Gastrocnemius medialis (tissue), 4 donors: Measurements from ENCODE around the gene GRIK4. TPM values are rescaled to one million over a fixed set of nuclear protein-coding genes. Genes with fewer than 3 reads are reported as not detected.

Experiments
- ATAC-seq, 2 donors: fragments of 150-250 bp; one replicate each; pipeline ENCODE4 v1.9.1; 2016
- DNase-seq, 2 donors: peaks; one replicate each; pipeline ENCODE4 v3.0.0-alpha.2; 2019
- H3K27ac ChIP-seq, 4 donors: fragments of 200-600 bp; sonication (generic); 1 replicate in 1 of 4; 2 replicates in 3 of 4; pipeline ENCODE4 v1.5.1; 2016 to 2018; ENCODE audit warnings: mild to moderate bottlenecking in 2 of 4, moderate library complexity in 1 of 4
- H3K27me3 ChIP-seq, 3 donors: fragments of 200-600 bp; sonication (generic) in 2 of 3; 1 replicate in 1 of 3; 2 replicates in 2 of 3; pipeline versions ENCODE4 v1.5.1 to v1.6.0; 2016 to 2019; ENCODE audit warnings: mild to moderate bottlenecking in 1 of 3, moderate library complexity in 1 of 3
- H3K36me3 ChIP-seq, 2 donors: fragments of 200-600 bp; sonication (generic) in 1 of 2; one replicate each; pipeline ENCODE4 v1.5.1; 2017 to 2018
- H3K4me1 ChIP-seq, 2 donors: fragments of 200-600 bp; sonication (generic) in 1 of 2; one replicate each; pipeline ENCODE4 v1.5.1; 2016 to 2017; ENCODE audit warnings: mild to moderate bottlenecking in 2 of 2
- H3K4me3 ChIP-seq, 4 donors: fragments of 200-600 bp; sonication (generic) in 3 of 4; 1 replicate in 1 of 4; 2 replicates in 3 of 4; pipeline ENCODE4 v1.5.1; 2016 to 2019; ENCODE audit warnings: mild to moderate bottlenecking in 2 of 4
- H3K9me3 ChIP-seq, 3 donors: fragments of 200-600 bp; sonication (generic) in 2 of 3; 1 replicate in 1 of 3; 2 replicates in 2 of 3; pipeline ENCODE4 v1.5.1; 2016 to 2019
- POLR2A ChIP-seq, 2 donors: fragments of 450-650 bp; IDR thresholded peaks; one replicate each; pipeline ENCODE4 v1.6.1; 2017; ENCODE audit warnings: antibody characterized with exemption in 2 of 2, mild to moderate bottlenecking in 2 of 2, moderate library complexity in 2 of 2
- in situ Hi-C, 4 donors: fragments of 200-750 bp; cut with MboI; loops; one replicate each; pipeline versions ENCODE4 v1.15.0 to v1.8.0; 2017; ENCODE audit warnings: low sequenced_read_pairs in 4 of 4
- intact Hi-C: fragments of 100-400 bp; cut with DNase I; formaldehyde crosslinking; loops from one replicate; pipeline ENCODE4 v1.15.1; 2023; ENCODE audit warnings: low total_unique reads
- total RNA-seq, 4 donors: library from RNA; depleted of rRNA; stranded (reverse); fragments of >200 nt; gene quantifications; one replicate each; pipeline versions ENCODE4 v1.1.0 to v1.2.3, GENCODE V29; 2016
- TF ChIP-seq, protein P1 (sequence below), 5 experiments: fragments of 450-650 bp in 3 of 5; fragments of 200-600 bp in 2 of 5; sonication (generic) in 2 of 5; IDR thresholded peaks in 4 of 5; conservative IDR thresholded peaks in 1 of 5; 1 replicate in 4 of 5; 2 replicates in 1 of 5; pipeline ENCODE4 v1.5.1; 2016 to 2019; ENCODE audit warnings: antibody characterized with exemption in 5 of 5, mild to moderate bottlenecking in 3 of 5, moderate library complexity in 3 of 5

Gene GRIK4
- total RNA-seq, 4 donors from 2014 or later, result 0.42 TPM; not detected in 3

DNA sequence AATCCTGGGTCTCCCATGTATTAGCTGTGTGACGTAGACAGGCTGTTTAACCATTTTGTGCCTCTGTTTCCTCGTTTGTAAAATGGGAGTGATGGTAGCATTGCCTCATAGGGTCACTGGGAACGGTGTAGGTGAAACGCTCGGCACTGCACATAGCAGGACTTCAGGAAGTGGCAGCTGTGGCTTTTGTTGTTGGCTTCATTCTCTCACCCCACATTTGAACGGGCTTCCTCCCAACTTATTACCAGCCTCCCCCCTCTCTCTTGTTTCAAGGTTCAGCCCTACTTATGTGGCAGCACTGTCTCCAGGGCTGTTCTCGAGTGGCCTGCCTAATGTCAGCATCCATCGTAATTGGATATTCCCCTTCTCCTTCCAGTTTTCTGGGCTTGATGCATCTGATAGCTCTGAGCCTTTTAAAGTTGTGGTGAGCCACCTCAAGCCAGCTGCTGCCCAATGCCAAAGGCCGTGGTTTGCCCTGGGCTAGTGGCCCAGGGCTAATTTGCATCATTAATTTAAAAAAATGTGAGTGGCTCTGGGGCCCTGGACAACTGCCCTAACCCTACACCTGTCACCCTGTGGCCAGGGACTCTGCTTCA is 294.5 kb downstream of the GRIK4 start:
- intact Hi-C loops, result loop anchor here (10.0 kb wide), 2 partner anchors 301 to 309 kb away; no protein-coding TSS in a partner anchor
- in situ Hi-C loops, result no loop called here
- H3K36me3 ChIP-seq, result no peaks in the 10 kb centered on the region
- H3K4me1 ChIP-seq, result no peaks in the 10 kb centered on the region
- H3K27me3 ChIP-seq, result no peaks in the 10 kb centered on the region
- no peak overlapping the region for H3K4me3 ChIP-seq
- DNase-seq, result no peak
- H3K27ac ChIP-seq, result no peak overlapping the region
- H3K9me3 ChIP-seq, result no peaks in the 10 kb centered on the region
- TF ChIP-seq POLR2A (IDR thresholded peaks at IDR 0.05), result no peak
- ATAC-seq, result no peak

DNA sequence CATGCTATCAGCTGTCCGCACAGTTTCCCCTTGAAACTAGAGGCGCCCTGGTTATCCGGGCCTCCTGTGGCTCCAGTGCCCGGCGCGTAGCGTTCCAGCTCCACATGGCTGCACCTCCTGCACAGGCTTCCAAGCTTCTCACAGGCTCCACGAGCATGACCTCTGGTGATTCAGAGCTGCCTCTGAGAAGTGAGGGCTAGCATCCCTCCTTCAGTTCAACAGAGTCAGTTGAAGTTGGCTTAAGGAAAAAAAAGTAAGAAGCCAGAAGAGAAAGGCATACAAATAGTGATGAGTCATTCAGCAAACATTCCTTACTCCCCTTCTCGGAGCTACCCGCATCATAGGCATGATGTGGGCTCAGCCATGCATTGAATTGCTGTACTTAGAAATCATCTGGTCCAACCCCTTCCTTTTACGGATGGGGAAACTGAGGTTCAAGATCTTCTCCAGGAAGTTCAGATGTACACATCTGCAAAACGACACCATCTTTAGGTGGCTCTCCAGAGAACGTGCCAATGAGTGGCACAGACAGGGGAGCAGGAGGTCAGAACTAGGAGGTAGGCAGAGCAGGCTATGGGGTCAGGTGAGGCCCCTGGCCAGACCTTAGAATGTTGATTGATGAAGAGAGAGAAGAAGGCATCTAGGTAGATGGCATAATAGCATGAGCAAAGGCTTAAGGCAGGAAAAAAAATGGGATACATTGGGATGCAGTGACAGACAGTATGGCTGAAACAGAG is 296.0 kb downstream of the GRIK4 start:
- Histone ChIP-seq H3K27ac (no peak overlapping the region), H3K36me3 (no peaks in the 10 kb centered on the region), H3K27me3 (no peaks in the 10 kb centered on the region), H3K4me3 (no peak overlapping the region), H3K4me1 (no peaks in the 10 kb centered on the region), H3K9me3 (no peaks in the 10 kb centered on the region)
- intact Hi-C loops (loop anchor here (10.0 kb wide), 2 partner anchors 303 to 307 kb away; no protein-coding TSS in a partner anchor), in situ Hi-C loops (no loop called here)
- DNase-seq, result no peak
- TF ChIP-seq, protein P1, sequence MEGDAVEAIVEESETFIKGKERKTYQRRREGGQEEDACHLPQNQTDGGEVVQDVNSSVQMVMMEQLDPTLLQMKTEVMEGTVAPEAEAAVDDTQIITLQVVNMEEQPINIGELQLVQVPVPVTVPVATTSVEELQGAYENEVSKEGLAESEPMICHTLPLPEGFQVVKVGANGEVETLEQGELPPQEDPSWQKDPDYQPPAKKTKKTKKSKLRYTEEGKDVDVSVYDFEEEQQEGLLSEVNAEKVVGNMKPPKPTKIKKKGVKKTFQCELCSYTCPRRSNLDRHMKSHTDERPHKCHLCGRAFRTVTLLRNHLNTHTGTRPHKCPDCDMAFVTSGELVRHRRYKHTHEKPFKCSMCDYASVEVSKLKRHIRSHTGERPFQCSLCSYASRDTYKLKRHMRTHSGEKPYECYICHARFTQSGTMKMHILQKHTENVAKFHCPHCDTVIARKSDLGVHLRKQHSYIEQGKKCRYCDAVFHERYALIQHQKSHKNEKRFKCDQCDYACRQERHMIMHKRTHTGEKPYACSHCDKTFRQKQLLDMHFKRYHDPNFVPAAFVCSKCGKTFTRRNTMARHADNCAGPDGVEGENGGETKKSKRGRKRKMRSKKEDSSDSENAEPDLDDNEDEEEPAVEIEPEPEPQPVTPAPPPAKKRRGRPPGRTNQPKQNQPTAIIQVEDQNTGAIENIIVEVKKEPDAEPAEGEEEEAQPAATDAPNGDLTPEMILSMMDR (IDR thresholded peaks at IDR 0.05 in 4 of 5, conservative IDR thresholded peaks at IDR 0.05 in 1 of 5), result no peak
- no peak for TF ChIP-seq POLR2A (IDR thresholded peaks at IDR 0.05)
- ATAC-seq, result no peak

GRCh38 chr11:120808616-120809050 is 297.1 kb downstream of the GRIK4 start:
- ATAC-seq (no peak), DNase-seq (no peak)
- Histone ChIP-seq H3K4me3 (no peak overlapping the region), H3K36me3 (no peaks in the 10 kb centered on the region), H3K9me3 (no peaks in the 10 kb centered on the region), H3K4me1 (no peaks in the 10 kb centered on the region), H3K27me3 (no peaks in the 10 kb centered on the region), H3K27ac (no peak overlapping the region)
- intact Hi-C loops (loop anchor here (10.0 kb wide), 2 partner anchors 304 to 306 kb away; no protein-coding TSS in a partner anchor), in situ Hi-C loops (no loop called here)
- TF ChIP-seq, protein P1 (IDR thresholded peaks at IDR 0.05 in 4 of 5, conservative IDR thresholded peaks at IDR 0.05 in 1 of 5), result no peak

DNA sequence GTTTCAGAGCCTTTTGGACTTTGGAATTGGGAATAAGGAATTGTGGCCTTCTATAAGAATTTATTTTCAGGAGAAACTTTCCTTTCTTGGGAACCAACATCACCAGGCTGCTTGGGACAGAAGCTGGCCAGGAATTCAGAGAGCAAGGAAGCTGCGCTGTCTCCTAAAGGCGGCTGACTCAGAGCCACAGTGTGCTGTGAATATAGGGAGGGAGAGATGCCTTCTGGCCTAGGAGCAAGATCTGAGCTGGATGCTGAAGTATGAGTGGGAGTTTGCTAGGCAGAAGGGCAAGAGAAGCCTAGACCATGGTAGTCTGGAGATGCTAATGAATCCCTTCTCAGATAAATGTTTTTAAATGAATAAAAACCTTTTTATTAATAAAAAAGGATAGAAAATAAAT is 298.7 kb downstream of the GRIK4 start:
- in situ Hi-C loops, result no loop called here
- Histone ChIP-seq H3K27me3 (no peaks in the 10 kb centered on the region), H3K4me1 (no peaks in the 10 kb centered on the region), H3K36me3 (no peaks in the 10 kb centered on the region), H3K9me3 (no peaks in the 10 kb centered on the region), H3K27ac (no peak overlapping the region), H3K4me3 (no peak overlapping the region)
- ATAC-seq, result no peak
- TF ChIP-seq, protein P1 (IDR thresholded peaks at IDR 0.05 in 4 of 5, conservative IDR thresholded peaks at IDR 0.05 in 1 of 5), result no peak
- TF ChIP-seq POLR2A (IDR thresholded peaks at IDR 0.05), result no peak
- no peak for DNase-seq
- intact Hi-C loops, result no loop called here

DNA sequence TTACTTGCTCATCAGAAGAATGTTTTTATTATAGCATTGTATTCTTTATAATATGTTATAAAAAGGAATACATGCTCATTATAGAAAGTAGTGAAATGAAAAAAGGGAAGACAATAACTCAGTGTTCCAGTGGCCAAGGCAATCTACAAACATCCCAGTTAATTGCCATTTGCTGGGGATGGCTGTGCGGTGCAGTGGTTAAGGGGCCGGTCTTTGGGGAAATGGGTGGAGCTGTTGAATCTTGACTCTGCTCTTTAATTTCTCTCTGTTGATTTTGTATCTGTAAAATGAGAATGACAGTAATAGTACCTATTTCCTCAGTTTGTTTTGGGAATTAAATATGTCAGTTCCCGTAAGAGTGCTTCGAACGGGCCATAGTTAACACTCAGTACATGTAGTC is 299.7 kb downstream of the GRIK4 start:
- in situ Hi-C loops, result no loop called here

More for the DNA sequence above, 299.7 kb downstream of the GRIK4 start:
- Histone ChIP-seq H3K4me1 (no peaks in the 10 kb centered on the region), H3K27ac (no peak overlapping the region), H3K9me3 (no peaks in the 10 kb centered on the region), H3K36me3 (no peaks in the 10 kb centered on the region), H3K27me3 (no peaks in the 10 kb centered on the region), H3K4me3 (no peak overlapping the region)
- intact Hi-C loops, result no loop called here
- no peak for TF ChIP-seq POLR2A (IDR thresholded peaks at IDR 0.05)
- TF ChIP-seq, protein P1 (IDR thresholded peaks at IDR 0.05 in 4 of 5, conservative IDR thresholded peaks at IDR 0.05 in 1 of 5), result no peak
- ATAC-seq (no peak), DNase-seq (no peak)
